HG02840 (cell line): Measurements from ENCODE around the gene CEP120.
"Not testable (repeated sequence)": the region's sequence is repeated elsewhere in the genome, so short reads cannot be mapped to it uniquely, and the experiment has no call there.

ENCODE experiments used
- ATAC-seq: cut with Tn5 transposase; IDR thresholded peaks from one replicate; pipeline ENCODE4 v1.9.1; 2021; ENCODE audit warnings: mild to moderate bottlenecking, moderate library complexity, moderate number of reproducible peaks; ENCODE audit not compliant: unreplicated experiment, low FRiP score

CEP120 gene

DNA sequence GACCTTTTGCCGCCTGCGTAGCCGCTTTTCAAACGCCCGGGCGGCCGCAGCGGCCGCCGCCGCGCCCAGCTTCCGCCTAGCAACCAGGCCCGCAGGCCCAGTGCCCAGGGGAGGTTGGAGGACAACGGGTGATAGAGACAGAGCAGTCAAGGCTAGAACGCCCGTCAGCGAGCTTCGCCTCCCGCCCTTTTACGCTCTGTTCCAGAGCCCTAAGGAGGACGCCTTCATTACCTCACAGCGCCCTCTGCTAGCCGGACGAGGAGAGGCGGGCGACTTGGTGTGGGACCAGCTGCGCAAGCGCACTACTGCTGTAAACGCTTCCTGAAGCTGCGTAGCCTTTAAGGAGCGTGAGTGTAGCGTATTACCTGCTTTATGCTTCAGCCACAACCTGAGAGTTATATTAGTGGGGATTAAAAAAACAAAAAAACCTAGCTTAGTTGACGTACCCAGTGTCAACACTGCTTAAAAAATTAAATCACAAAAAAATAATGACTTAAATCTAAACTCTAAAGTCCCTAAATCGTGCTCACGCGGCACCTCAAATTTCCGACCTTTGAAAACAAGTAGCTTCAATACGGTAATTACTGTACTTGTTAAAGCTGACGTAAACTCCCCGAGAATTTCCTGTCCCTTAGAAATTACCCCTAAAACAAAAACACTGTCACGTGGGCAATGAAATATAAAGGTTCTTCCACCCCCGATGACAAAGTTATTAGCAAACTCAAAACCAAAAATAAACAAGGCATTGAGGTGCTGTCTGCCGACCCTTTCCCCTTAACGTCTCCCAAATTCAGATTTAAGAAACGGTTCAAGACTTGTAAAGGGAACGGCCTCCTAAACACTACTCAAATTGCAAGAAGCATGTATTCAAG lies at the start of gene CEP120:
TSS of gene CEP120 (minus strand) at position 126 of the 872 bp plus-strand sequence. CDS start 405 bp downstream, outside the sequence.
- peak; percentile 99 for ATAC-seq

DNA sequence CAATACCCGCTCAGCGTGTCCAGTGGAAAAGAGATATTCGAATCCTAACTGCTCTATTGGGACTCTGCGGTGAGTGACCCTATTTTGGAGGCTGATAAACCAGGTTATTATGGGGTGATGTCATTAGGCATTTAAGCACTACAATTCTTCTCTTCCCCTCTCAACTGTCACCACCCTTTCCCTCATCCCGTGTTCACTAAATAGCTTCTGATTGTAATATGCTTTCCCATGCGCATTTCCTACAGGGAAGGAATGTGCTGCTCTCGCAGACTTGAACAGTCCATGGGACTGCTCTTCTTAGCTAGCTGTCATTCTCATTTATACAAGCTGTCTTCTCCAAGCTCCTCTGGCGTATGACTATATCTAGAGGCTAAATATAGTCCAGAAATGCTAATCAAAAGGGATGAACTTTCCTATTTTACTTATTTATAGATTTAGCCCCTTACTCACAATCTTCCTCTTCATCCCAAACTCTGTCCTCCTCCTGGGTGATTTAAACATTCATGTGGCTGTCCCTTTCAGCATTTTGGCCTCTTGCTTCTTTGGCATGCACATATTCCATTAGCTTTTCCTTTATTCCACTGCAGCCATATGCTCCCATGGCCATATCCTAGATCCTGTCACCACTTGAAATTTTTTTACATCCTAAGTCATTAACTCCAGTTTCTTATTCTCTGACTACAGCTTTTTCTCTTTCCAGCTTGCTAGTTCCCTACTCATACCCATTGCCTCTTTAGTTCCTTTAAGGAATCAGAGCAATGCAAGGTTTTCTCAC lies 49.1 kb upstream of the CEP120 start:
- no peak for ATAC-seq

DNA sequence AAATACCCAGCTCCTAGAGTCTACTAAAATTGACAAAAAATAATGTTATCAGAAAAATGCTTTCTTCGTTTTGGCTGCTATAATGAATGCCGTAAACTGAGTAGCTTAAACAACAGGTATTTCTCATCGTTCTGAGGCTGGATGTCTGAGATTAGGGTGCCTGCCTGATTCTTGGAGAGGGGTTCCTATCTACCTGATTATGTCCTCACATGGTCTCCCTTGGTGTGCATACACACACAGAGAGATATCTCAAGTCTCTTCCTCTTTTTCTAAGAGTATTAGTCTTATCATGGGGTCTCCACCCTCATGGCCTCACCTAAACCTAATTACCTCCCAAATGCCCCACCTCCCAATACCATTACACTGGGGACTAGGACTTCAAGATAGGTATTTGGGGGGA lies 48.2 kb upstream of the CEP120 start:
- ATAC-seq, result no peak

DNA sequence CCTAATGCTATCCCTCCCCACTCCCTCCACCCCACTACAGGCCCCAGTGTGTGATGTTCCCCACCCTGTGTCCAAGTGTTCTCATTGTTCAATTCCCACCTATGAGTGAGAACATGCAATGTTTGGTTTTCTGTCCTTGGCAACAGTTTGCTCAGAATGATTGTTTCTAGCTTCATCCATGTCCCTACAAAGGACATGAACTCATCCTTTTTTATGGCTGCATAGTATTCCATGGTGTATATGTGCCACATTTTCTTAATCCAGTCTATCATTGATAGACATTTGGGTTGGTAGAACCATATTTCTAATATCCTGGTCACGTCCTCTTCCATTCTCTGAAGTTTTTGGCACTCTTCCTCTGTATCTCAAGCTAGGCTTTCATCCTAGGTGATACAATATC lies 43.6 kb upstream of the CEP120 start:
- ATAC-seq, result not testable (repeated sequence)

DNA sequence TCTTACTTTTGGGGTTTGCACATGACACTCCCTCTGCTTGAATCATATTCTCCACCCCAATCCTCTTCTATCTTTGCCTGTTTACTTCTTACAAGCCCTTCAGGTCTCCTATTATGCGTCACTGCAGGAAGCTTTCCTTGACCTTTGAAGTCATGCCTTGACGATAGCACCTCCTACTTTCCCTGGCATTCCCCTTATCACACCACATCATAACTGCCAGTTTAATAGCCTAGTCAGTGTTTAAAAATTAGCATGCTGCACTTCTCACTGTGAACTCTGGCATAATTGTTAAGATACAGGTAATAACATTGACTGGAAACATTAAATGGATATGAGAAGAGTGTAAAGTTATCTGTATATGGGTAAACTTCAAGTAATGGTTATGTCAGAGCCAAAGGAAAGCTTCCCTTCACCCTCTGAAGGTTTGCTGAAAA lies 37.1 kb upstream of the CEP120 start:
- no peak for ATAC-seq

DNA sequence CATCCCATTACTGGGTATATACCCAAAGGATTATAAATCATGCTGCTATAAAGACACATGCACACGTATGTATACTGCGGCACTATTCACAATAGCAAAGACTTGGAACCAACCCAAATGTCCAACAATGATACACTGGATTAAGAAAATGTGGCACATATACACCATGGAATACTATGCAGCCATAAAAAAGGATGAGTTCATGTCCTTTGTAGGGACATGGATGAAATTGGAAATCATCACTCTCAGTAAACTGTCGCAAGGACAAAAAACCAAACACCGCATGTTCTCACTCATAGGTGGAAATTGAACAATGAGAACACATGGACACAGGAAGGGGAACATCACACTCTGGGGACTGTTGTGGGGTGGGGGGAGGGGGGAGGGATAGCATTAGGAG lies 35.8 kb upstream of the CEP120 start:
- not testable (repeated sequence) for ATAC-seq

DNA sequence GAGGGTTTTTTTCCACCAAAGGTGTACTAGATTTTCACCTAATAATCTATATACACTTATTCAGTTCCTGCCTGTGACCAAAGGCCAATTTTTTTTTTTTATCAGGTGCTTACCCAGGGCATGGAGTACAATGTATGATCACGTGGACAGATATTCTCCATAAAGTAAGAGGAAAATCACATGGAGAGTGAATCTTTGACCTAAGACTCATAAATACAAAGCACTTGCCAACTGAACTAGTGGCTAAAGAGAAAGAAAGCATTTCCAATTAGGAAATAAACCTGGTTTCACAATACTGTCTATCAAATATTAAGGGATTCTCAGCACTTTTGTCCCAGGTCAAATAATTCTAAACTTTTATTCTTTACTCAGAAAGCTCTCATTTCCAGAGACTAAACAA lies 33.0 kb upstream of the CEP120 start:
- no peak for ATAC-seq

DNA sequence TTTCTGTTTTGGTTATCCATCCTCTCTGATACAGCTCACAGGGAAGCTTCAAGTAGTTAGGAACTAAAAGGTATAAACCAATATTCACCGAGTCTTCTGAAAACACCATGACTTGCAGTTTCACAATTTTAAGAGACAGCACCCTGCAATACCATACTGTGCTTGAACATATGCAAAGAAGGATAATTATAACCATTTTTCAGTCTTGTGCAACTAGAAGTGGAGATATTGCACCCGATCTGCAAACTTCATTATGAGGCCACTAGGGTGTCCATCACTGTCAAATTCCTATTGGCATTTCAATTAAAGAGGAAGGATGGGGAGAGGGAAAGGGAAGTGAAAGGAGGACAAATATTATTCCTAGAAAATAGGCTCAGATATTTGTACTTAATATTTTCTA lies 32.4 kb upstream of the CEP120 start:
- peak; percentile 88 for ATAC-seq

DNA sequence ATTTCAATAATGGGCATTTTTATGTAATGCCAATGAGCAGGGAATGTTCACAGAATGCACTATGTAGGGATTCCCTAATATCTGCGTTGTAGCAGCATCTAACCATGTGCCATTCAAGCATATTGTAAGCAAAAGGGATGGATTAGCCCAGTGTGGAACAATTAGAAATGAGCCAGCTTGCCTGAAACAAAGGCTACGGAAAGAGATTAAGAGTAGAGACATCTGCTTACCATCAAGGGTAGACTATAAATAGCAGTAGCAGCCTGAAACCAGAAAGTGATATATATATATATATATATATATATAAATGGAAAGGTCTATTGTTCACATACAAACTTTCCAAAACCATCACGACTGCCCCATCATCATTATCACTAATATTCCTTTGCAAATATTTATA lies 31.9 kb upstream of the CEP120 start:
- peak; percentile 34 for ATAC-seq

DNA sequence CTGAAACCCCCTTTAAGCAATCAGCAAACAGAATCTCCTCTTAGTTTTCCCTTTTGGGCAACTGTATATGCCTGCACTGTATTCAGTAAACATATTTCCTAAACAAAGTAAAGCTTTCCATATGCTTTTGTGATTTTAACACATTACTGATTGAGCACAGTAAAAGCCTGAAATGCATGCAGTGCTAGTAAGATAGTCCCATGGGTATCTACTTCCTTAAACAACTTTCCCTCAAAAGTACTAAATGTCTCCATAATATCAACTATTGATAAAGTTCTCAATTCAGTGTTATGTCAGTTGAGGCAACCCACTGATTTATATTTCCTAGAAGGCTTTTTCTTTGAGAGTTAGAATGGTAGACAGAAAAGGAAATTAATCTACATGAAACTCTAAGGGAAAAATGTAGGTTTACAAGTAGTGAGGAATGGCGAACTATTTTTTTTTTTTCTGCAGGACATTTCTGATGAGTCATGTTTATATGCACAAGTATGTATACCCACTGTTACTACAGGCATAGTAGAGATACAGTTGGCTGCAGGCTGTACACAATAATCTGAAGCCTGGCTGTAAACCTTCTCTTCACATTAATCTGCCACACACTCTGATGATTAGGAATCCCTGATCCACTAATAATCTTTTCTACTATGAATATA lies 31.2 kb upstream of the CEP120 start:
- ATAC-seq, result no peak

DNA sequence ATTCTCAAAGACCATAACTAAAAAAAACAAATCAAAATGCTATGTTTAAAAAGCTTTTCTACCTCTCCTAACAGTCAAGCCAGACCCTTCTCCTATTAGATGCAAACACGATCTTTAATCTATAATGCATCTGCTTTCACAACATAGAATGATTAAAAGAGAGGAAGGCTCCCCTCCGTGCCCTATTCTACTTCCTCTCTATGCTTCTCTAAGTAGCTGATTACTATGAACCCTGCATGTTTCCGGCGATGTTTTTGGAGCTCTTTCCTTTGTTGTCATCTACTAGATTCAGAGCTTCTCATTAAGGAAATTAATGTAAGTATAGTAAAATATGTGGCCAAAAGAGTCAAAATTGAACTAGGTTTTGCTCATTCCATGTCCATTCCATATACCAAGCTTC lies 29.2 kb upstream of the CEP120 start:
- ATAC-seq, result no peak

DNA sequence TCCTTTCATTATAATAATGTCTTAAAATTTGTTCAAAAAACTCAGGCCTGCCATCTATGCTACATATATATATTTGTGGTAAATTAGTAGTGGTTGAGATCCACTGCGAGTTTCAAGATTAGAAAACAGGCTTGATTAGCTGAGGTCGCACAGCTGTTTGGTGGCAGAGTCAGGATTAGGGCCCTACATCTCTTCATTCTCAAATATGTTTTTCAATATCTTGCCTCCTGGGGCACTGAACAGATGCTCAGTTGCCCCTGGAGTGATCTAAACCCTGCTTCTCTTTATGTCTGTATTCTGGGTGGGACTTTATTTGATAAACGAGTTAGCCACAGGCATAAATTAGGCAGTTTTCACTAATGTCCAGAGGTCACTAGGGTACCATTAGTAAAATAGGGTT lies 27.8 kb upstream of the CEP120 start:
- ATAC-seq, result no peak

DNA sequence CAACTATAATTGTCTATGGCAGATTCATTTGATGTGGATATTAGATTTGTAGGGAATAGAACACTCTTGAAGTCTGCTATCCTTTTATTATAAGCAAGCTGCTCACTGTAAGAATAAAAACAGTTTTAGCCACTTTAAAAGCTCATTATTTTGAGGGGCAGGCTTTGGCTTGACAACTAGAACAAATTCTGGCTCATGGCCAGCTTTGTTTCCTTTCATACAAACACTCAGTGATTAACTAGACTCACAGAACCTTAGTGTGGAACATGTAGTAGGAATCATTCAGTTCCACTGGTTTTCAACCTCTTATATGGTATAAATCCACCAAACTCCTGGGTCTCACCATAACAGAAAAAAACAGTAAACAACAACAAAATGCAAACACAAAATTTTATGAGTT lies 27.4 kb upstream of the CEP120 start:
- ATAC-seq, result no peak

DNA sequence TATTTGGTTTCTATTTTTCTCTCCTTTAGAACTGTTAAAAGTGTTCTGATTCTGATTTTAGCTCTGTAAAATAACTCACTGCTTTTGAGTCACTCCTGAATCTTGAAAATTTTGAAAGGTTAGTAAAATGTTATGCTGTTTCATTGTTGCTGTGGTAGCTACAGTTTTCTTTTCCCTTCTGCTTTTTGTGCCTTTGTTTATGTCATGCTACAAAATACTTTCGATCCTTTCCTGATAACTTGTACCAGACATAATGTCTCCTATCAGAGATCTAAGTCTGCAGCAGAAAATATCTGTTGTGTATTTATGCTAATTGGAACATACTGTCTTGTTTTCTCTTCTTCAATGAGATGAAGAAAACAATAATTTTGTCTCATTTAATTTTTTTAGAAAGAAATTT lies 26.9 kb upstream of the CEP120 start:
- ATAC-seq, result no peak

DNA sequence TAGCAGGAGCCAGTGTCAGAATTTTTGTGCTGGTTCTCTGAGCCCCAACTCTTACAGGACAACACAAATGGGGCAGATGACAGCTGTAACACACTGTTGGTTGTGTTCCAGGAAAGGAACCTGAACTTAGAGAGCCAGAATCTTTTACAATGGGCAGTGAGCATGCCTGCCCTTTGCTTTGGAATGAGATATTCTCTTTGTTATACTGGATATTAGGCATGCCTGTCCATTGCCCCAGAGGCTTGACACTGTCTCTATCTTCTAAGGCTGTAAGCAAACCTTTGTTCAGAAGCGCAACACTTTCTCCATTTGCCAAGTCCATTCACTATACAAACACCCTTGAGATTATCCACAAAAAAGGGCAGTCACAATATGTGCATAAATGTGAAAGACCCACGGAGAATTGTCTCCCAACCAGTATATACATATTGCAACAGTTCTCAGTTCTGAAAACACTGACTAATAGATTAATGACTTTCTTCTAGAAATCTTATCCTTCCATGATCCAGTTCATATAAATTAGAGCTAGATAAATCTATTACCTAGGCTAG lies 26.3 kb upstream of the CEP120 start:
- no peak for ATAC-seq

DNA sequence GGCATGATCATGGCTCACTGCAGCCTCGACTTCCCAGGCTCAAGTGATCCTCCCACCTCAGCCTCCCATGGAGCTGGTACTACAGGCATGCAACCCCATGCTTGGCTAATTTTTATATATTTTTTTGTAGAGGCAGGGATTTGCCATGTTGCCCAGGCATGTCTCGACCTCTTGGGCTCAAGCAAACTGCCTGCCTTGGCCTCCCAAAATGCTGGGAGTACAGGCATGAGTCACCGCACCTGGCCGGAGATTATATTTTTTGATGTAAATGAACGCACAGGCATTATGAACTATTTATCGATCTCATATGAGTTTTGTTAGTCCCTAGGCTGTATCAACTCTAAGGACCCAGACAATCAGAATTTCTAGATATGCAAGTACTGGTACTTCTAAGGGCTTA lies 25.5 kb upstream of the CEP120 start:
- no peak for ATAC-seq

DNA sequence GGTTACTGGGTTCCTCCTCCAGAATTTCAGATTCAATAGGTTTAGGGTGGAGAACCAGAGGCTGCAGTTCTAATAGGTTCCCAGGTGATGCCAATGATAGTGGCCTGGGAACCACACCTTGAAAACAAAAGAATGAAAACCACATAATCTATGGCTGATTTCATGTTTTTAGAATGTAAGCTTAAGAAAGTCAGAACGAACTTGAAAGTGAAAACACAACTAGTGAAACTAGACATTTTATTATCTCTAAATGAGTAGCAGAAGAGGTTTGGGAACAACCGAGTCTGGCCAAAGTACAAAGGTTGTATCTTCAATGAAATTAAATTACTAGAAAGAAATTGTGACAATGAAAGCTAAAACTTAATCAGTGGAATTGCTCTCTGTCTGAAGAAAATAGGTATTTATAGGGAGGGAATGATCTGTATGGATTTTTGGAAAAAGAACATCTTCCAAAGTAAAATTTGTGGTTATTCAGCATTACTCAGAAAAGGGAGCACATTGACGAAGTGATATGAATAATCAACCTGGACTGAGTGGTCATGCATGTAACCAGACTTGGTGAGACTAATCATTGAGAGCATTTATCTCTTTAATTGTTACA lies 24.9 kb upstream of the CEP120 start:
- peak; percentile 84 for ATAC-seq

DNA sequence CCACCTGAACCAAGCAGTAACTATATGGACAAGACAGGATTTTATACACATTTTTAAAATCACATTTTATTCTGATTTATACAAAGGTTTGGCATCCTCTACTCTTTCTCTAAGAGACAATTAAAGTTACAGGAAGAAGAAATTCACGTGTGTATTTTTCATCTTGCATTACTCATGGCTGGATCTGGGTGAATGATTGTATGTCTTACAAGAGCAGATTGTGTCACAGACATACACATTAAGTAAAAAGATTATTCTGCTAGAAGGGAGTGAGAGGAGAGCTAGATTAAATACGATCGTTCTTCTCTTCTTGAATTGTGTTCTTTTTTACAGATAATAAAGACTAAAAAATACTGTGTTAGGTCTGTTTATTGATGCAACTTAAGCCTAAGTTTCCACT lies 20.8 kb upstream of the CEP120 start:
- ATAC-seq, result no peak

DNA sequence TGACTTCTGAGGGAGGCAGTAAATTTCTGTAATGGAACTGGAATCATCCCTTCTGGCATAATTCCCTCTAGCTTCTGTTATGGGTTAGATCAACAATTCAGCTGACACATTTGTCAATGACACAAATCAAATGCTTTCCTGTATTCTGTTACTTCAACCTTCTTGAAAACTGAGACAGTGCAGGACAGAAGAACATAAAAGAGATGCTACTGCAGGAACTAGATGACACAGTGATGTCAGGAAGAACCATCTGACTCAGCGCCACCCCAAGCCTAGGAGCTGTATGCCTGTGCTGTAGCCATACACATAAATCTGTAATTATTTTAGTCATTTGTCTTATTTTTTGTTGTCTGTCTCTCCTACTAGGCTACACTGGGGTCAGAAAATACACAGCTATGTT lies 18.2 kb upstream of the CEP120 start:
- peak; percentile 48 for ATAC-seq

DNA sequence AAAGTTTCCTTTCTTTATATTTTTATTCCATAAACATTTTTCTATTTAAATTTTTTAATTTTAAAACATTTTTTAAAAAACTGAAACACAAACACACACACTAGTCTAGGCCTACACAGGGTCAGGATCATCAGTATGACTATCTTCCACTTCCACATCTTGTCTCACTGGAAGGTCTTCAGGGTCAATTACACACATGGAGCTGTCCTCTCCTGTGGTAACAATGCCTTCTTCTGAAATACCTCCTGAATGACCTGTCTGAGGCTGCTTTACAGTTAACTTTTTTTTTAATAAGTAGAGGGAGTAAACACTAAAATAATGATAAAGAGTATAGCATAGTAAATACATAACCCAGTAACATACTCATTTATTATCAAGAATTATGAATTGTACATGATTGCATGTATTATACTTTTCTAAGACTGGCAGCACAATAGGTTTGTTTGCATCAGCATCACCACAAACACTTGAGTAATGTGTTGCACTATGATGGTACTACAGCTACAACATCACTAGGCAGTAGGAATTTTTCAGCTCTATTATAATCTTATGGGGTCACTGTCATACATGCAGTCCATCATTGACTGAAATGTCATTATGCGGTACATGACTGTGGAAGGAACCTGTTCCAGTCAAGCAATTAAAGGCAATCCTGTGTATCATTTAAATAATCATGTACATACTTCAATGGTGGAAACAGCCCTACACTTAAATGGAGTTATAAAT lies 17.4 kb upstream of the CEP120 start:
- ATAC-seq, result no peak
